HG02981 (cell line): ENCODE results near the gene LRCH1.

Source experiments
- ATAC-seq: cut with Tn5 transposase; IDR thresholded peaks from one replicate; pipeline ENCODE4 v1.9.1; 2021; ENCODE audit warnings: mild to moderate bottlenecking, moderate library complexity; ENCODE audit not compliant: unreplicated experiment

Gene LRCH1

GRCh38 chr13:46783504-46783903 is 230.5 kb downstream of the LRCH1 start:
- ATAC-seq: no peak

- ATAC-seq: no peak
These were observed 242.4 kb downstream of the LRCH1 start for GRCh38 chr13:46795321-46795720.

GRCh38 chr13:46796129-46796514 is 243.2 kb downstream of the LRCH1 start:
- ATAC-seq: no peak

- peak; percentile 90 for ATAC-seq
These were observed 243.8 kb downstream of the LRCH1 start, which contains the start of gene ESD for GRCh38 chr13:46796515-46797474. Gene ESD, minus strand, starts transcription at chr13:46797161. Its CDS starts 5,748 bp downstream, at chr13:46791413.

- ATAC-seq: no peak
These were observed 244.7 kb downstream of the LRCH1 start for GRCh38 chr13:46797501-46798237.

- no peak for ATAC-seq
These were observed 246.2 kb downstream of the LRCH1 start for GRCh38 chr13:46799139-46799538.

GRCh38 chr13:46801858-46802257 is 248.9 kb downstream of the LRCH1 start:
- no peak for ATAC-seq
